SU-DHL-6 (cell line): ENCODE measurements around the gene SOD3.

ENCODE experiments used
- H2AFZ ChIP-seq: fragments of 200-600 bp; sonication (generic); 2 replicates; pipeline ENCODE4 v1.6.1; 2014; ENCODE audit warnings: low read depth, mild to moderate bottlenecking, moderate library complexity, mixed read lengths, antibody characterized with exemption, low read length; ENCODE audit not compliant: severe bottlenecking
- H3F3A ChIP-seq: fragments of 200-600 bp; shearing (Covaris generic); 2 replicates; pipeline ENCODE4 v1.6.0; 2016; ENCODE audit warnings: antibody characterized with exemption, mild to moderate bottlenecking; ENCODE audit not compliant: insufficient read depth
- H3K27ac ChIP-seq: fragments of 200-600 bp; sonication (generic); 2 replicates; pipeline ENCODE4 v1.5.1; 2016; ENCODE audit warnings: low read depth, mild to moderate bottlenecking, low read length, moderate library complexity, mixed read lengths
- H3K27me3 ChIP-seq: fragments of 200-600 bp; sonication (generic), shearing (Covaris generic); 2 replicates; pipeline ENCODE4 v1.6.0; 2014; ENCODE audit warnings: mild to moderate bottlenecking, low read length
- H3K36me3 ChIP-seq: fragments of 200-600 bp; sonication (generic); 2 replicates; pipeline ENCODE4 v1.6.1; 2014; ENCODE audit warnings: mild to moderate bottlenecking, low read length, mixed read lengths
- H3K4me2 ChIP-seq: fragments of 300-600, 200-600 bp; shearing (Covaris generic), sonication (generic); 2 replicates; pipeline ENCODE4 v1.6.0; 2014; ENCODE audit warnings: low read length, low read depth, mild to moderate bottlenecking; ENCODE audit not compliant: poor library complexity, severe bottlenecking
- H3K4me3 ChIP-seq: fragments of 200-600 bp; sonication (generic); 2 replicates; pipeline ENCODE4 v1.5.1; 2014; ENCODE audit warnings: antibody characterized with exemption, low read length, mild to moderate bottlenecking, mixed read lengths; ENCODE audit not compliant: insufficient read depth, poor library complexity, severe bottlenecking
- H3K79me2 ChIP-seq: fragments of 200-600 bp; sonication (generic); 2 replicates; pipeline ENCODE4 v1.6.1; 2014; ENCODE audit warnings: mild to moderate bottlenecking, low read length, moderate library complexity; ENCODE audit not compliant: insufficient read depth
- H3K9ac ChIP-seq: fragments of 200-600 bp; sonication (generic); 2 replicates; pipeline ENCODE4 v1.7.0; 2014; ENCODE audit warnings: mild to moderate bottlenecking, low read length
- H3K9me2 ChIP-seq: fragments of 200-600 bp; sonication (generic); replicated peaks from 2 replicates; pipeline ENCODE4 v1.6.1; 2014; ENCODE audit warnings: low read length; ENCODE audit not compliant: insufficient read depth
- H3K9me3 ChIP-seq: fragments of 200-600 bp; sonication (generic); 2 replicates; pipeline ENCODE4 v1.6.1; 2014; ENCODE audit warnings: low read length, mixed read lengths; ENCODE audit not compliant: insufficient read depth
- H4K20me1 ChIP-seq: fragments of 200-600 bp; sonication (generic); 2 replicates; pipeline ENCODE4 v1.6.1; 2014; ENCODE audit warnings: low read depth, mild to moderate bottlenecking, antibody characterized with exemption, low read length, moderate library complexity, mixed read lengths
- EZH2phosphoT487 ChIP-seq: fragments of 200-600 bp; sonication (generic), shearing (Covaris generic); conservative IDR thresholded peaks from 2 replicates; pipeline ENCODE4 v1.6.1; 2018; ENCODE audit warnings: mild to moderate bottlenecking, antibody characterized with exemption, low read length, moderate library complexity, mixed read lengths
- TF ChIP-seq, protein P1 (sequence below): fragments of 200-600 bp; sonication (generic); IDR thresholded peaks from one replicate; pipeline ENCODE4 v1.5.1; 2017; ENCODE audit warnings: antibody characterized with exemption, mild to moderate bottlenecking, low read length, moderate library complexity; ENCODE audit not compliant: insufficient read depth, poor library complexity, severe bottlenecking

SOD3 gene

DNA sequence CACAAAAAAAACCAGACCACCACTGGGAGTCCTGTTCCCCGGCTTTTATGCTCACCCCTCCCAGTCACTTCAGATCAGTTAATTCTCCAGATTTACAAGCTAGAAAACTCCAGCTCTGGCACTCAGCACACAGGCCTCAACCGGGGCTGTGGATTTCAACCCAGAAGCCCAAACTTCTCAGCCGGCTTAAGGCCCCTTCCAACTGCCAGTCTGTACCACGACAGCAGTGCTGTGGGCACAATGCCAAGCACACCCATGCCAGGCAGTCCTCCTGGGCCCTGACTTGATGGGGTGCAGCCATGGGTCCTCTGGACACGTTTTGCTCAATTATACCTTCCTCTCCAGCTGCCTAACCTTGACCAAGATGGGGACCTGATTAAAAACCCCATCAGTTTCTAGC, 12.2 kb downstream of the SOD3 start:
- no peaks in the 10 kb centered on the region for H3K9me3 ChIP-seq
- H3K27me3 ChIP-seq: no peaks in the 10 kb centered on the region
- H3K4me2 ChIP-seq: no peak overlapping the region
- H3K4me3 ChIP-seq: no peak overlapping the region
- H3K27ac ChIP-seq: no peak overlapping the region
- H3K79me2 ChIP-seq: no peaks in the 10 kb centered on the region
- TF ChIP-seq EZH2phosphoT487: no peak
- TF ChIP-seq, protein P1, sequence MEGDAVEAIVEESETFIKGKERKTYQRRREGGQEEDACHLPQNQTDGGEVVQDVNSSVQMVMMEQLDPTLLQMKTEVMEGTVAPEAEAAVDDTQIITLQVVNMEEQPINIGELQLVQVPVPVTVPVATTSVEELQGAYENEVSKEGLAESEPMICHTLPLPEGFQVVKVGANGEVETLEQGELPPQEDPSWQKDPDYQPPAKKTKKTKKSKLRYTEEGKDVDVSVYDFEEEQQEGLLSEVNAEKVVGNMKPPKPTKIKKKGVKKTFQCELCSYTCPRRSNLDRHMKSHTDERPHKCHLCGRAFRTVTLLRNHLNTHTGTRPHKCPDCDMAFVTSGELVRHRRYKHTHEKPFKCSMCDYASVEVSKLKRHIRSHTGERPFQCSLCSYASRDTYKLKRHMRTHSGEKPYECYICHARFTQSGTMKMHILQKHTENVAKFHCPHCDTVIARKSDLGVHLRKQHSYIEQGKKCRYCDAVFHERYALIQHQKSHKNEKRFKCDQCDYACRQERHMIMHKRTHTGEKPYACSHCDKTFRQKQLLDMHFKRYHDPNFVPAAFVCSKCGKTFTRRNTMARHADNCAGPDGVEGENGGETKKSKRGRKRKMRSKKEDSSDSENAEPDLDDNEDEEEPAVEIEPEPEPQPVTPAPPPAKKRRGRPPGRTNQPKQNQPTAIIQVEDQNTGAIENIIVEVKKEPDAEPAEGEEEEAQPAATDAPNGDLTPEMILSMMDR: no peak
- no peaks in the 10 kb centered on the region for H3F3A ChIP-seq
- no peaks in the 10 kb centered on the region for H3K9me2 ChIP-seq
- H4K20me1 ChIP-seq: no peaks in the 10 kb centered on the region
- H3K36me3 ChIP-seq: no peaks in the 10 kb centered on the region
- H2AFZ ChIP-seq: no peak overlapping the region
- H3K9ac ChIP-seq: no peak overlapping the region

DNA sequence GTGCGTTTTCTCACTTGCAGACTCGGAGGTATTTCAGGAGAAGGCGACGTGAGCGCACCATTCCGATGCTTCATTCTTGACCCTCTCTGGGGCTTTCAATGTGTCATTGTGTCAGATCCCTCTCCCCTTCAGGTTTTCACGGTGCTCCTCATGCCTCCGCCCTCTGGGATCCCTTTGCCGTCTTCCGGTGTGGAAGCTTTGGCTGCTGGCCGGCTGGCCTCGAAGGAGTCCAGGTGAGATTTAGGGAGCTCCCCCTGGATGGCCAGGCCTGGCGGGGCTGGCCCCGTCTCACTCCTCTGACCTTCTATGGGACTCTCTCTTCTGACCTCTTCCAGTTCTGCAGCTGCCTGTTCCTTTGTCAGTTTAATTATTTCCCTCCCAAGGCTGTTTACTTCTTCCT, 12.9 kb downstream of the SOD3 start:
- H3K27me3 ChIP-seq: no peaks in the 10 kb centered on the region
- no peak overlapping the region for H2AFZ ChIP-seq
- H3K4me2 ChIP-seq: no peak overlapping the region
- no peaks in the 10 kb centered on the region for H3K36me3 ChIP-seq
- H3F3A ChIP-seq: no peaks in the 10 kb centered on the region
- no peak for TF ChIP-seq EZH2phosphoT487
- TF ChIP-seq, protein P1: no peak
- no peaks in the 10 kb centered on the region for H3K79me2 ChIP-seq
- H3K9me2 ChIP-seq: no peaks in the 10 kb centered on the region
- no peak overlapping the region for H3K27ac ChIP-seq
- no peak overlapping the region for H3K4me3 ChIP-seq
- H3K9me3 ChIP-seq: no peaks in the 10 kb centered on the region
- H3K9ac ChIP-seq: no peak overlapping the region
- H4K20me1 ChIP-seq: no peaks in the 10 kb centered on the region

DNA sequence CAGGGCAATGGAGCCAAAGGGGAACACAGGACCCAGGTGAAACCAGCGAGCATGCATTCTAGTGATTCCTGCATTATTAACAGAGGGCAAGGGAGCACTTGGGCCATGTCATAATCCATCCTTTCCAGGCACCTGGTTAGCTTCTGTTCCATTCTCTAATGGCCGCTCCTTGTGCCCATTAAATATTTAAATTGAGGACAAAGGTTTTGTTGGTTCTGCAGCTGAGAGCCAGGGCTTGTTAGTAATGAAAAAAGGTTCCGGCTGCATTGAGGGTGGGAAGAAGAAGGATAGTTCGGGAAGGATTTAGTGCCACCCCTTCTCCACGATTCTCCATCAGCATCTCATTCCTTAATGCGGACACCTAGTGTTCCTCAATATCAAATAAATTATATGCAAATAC, 13.6 kb downstream of the SOD3 start:
- Histone ChIP-seq H3K9me3 (no peaks in the 10 kb centered on the region), H2AFZ (no peak overlapping the region), H3K9ac (no peak overlapping the region), H3K4me3 (no peak overlapping the region), H3K27me3 (no peaks in the 10 kb centered on the region), H3K79me2 (no peaks in the 10 kb centered on the region), H3K9me2 (no peaks in the 10 kb centered on the region), H3F3A (no peaks in the 10 kb centered on the region), H3K27ac (no peak overlapping the region), H3K36me3 (no peaks in the 10 kb centered on the region), H4K20me1 (no peaks in the 10 kb centered on the region), H3K4me2 (no peak overlapping the region)
- TF ChIP-seq, protein P1: no peak
- no peak for TF ChIP-seq EZH2phosphoT487
